Heart left ventricle (tissue), 13 donors: ENCODE measurements around the gene ZMAT5.

ENCODE experiments used
- CTCF ChIP-seq, 12 donors: fragments of 200-600 bp; sonication (generic) in 4 of 12; IDR thresholded peaks; one replicate each; pipeline versions ENCODE4 v1.5.0 to v1.8.0; 2018 to 2022; ENCODE audit warnings: antibody characterized with exemption in 12 of 12, mild to moderate bottlenecking in 5 of 12
- POLR2A ChIP-seq, 2 donors: fragments of 450-650 bp; IDR thresholded peaks; one replicate each; pipeline ENCODE4 v1.6.1; 2017; ENCODE audit warnings: antibody characterized with exemption in 2 of 2, mild to moderate bottlenecking in 2 of 2, moderate library complexity in 2 of 2
- donor health status: ischemic (EF 13 %, LVEDD 7.1; RV severe dilation, severe dysfunction).
- donor health status: DM: no; HTN: yes; CAD: no.
- donor health status: DM: no; HTN: no; CAD: no.
- donor health status: ischemic (EF 25% LVEDD 6.9; RV normal size, moderate dysfunction).
- donor health status: ischemic (EF 25% LVEDD 5.7; RV mildly dilated, moderate dysfunction).
- donor health status: ischemic (EF 35%, LVEDD 5.7; RV mildly dilated, moderate dysfunction).
- donor health status: nonischemic (EF 11% LVEDD 7.7; RV severe dilation, severe dysfunction).
- donor health status: DM: yes; HTN: yes; CAD: no.
- donor health status: PGD.
- donor health status: ischemic (EF 29% LVEDD 5.4; RV normal size, mild dysfunction).
- donor health status: nonischemic (EF 23%, LVEDD 6.1; RV moderate dilation, normal function).

- TF ChIP-seq CTCF (IDR thresholded peaks at IDR 0.05) (no peak), POLR2A (IDR thresholded peaks at IDR 0.05) (no peak)
Observed at GRCh38 chr22:29732883-29733282, 33.9 kb downstream of the ZMAT5 start.
